ENCODE results near the gene CRYL1. TPM values are rescaled to one million over a fixed set of nuclear protein-coding genes. Genes with fewer than 3 reads are reported as not detected.

The CRYL1 gene
- total RNA-seq, 6 donors from 2014 or later = 22.2 to 38.9 (median 28.7) TPM

- WGBS, 2 donors = 45 to 79% methylated on average over 25 to 26 of the region's 30 CpGs
- no peak overlapping the region for H3K4me3 ChIP-seq
- TF ChIP-seq CTCF (IDR thresholded peaks at IDR 0.05) (no peak), POLR2A (IDR thresholded peaks at IDR 0.05) (no peak), POLR2AphosphoS5 (IDR thresholded peaks at IDR 0.05) (no peak), EP300 (IDR thresholded peaks at IDR 0.05) (no peak)
- H3K4me1 ChIP-seq = no peaks in the 10 kb centered on the region
- no peak overlapping the region for H3K27ac ChIP-seq
- no peaks in the 10 kb centered on the region for H3K27me3 ChIP-seq
- ATAC-seq (ENCODE audit: low FRiP score in 2 of 2) = no peak
- H3K9me3 ChIP-seq = no peaks in the 10 kb centered on the region
- H3K36me3 ChIP-seq = no peaks in the 10 kb centered on the region
- DNase-seq = peak in 1 of 2 donors; percentile 75
Observed at GRCh38 chr13:20394506-20394905, 131.2 kb downstream of the CRYL1 start.

- Histone ChIP-seq H3K36me3 (no peaks in the 10 kb centered on the region), H3K4me1 (no peaks in the 10 kb centered on the region), H3K4me3 (no peak overlapping the region), H3K9me3 (no peaks in the 10 kb centered on the region), H3K27ac (no peak overlapping the region), H3K27me3 (no peaks in the 10 kb centered on the region)
- 84 to 90% methylated on average over 8 of the region's 8 CpGs for WGBS, 2 donors
- TF ChIP-seq POLR2A (IDR thresholded peaks at IDR 0.05) (no peak), EP300 (IDR thresholded peaks at IDR 0.05) (no peak), CTCF (IDR thresholded peaks at IDR 0.05) (no peak), POLR2AphosphoS5 (IDR thresholded peaks at IDR 0.05) (no peak)
- DNase-seq = no peak
- no peak for ATAC-seq (ENCODE audit: low FRiP score in 2 of 2)
Observed at GRCh38 chr13:20394169-20394501, 131.5 kb downstream of the CRYL1 start.

- no peaks in the 10 kb centered on the region for H3K36me3 ChIP-seq
- WGBS, 2 donors = 95 to 99% methylated on average over 10 of the region's 10 CpGs
- no peak for ATAC-seq (ENCODE audit: low FRiP score in 2 of 2)
Observed at GRCh38 chr13:20393273-20394168, 132.1 kb downstream of the CRYL1 start.

GRCh38 chr13:20392530-20392929, 133.1 kb downstream of the CRYL1 start:
- Histone ChIP-seq H3K4me3 (no peak overlapping the region), H3K36me3 (no peaks in the 10 kb centered on the region), H3K4me1 (no peaks in the 10 kb centered on the region), H3K27ac (no peak overlapping the region), H3K27me3 (no peaks in the 10 kb centered on the region), H3K9me3 (no peaks in the 10 kb centered on the region)
- 96 to 98% methylated on average over 4 of the region's 4 CpGs for WGBS, 2 donors
- ATAC-seq (ENCODE audit: low FRiP score in 2 of 2) (no peak), DNase-seq (no peak)
- TF ChIP-seq CTCF (IDR thresholded peaks at IDR 0.05) = no peak
- TF ChIP-seq POLR2AphosphoS5 (IDR thresholded peaks at IDR 0.05) = no peak
- no peak for TF ChIP-seq EP300 (IDR thresholded peaks at IDR 0.05)
- no peak for TF ChIP-seq POLR2A (IDR thresholded peaks at IDR 0.05)

More at GRCh38 chr13:20393273-20394168, 132.1 kb downstream of the CRYL1 start:
- no peaks in the 10 kb centered on the region for H3K27me3 ChIP-seq
- DNase-seq = no peak
- H3K27ac ChIP-seq = no peak overlapping the region
- H3K4me3 ChIP-seq = no peak overlapping the region
- H3K9me3 ChIP-seq = no peaks in the 10 kb centered on the region
- TF ChIP-seq CTCF (IDR thresholded peaks at IDR 0.05) = no peak
- no peak for TF ChIP-seq POLR2AphosphoS5 (IDR thresholded peaks at IDR 0.05)
- no peak for TF ChIP-seq EP300 (IDR thresholded peaks at IDR 0.05)
- no peak for TF ChIP-seq POLR2A (IDR thresholded peaks at IDR 0.05)
- H3K4me1 ChIP-seq = no peaks in the 10 kb centered on the region
